ENCODE results near the gene MAF. TPM values are rescaled to one million over a fixed set of nuclear protein-coding genes. Genes with fewer than 3 reads are reported as not detected.

The MAF gene
- polyA plus RNA-seq, 1 experiment: 1.7 TPM

GRCh38 chr16:79587296-79587695 lies 13.2 kb downstream of the MAF start:
- DNase-seq (ENCODE audit: low read depth): no peak
- ChIA-PET POLR2A (no interaction called here), CTCF (interaction anchor here (0.9 kb wide), 1 partner anchor 239 kb away, joined by 3 read pairs; no protein-coding TSS in a partner anchor)
- no peaks in the 10 kb centered on the region for H3K36me3 ChIP-seq (ENCODE audit: control insufficient read depth, insufficient read depth, low read length)
- H3K27me3 ChIP-seq (ENCODE audit: control insufficient read depth, insufficient read depth, low read length): no peaks in the 10 kb centered on the region
- TF ChIP-seq CTCF (IDR thresholded peaks at IDR 0.05; ENCODE audit: insufficient read depth, low read depth, low read length): no peak
- H3K4me3 ChIP-seq (ENCODE audit: low read depth, low read length): no peak overlapping the region

GRCh38 chr16:79582789-79583188 lies 17.7 kb downstream of the MAF start:
- no peaks in the 10 kb centered on the region for H3K27me3 ChIP-seq (ENCODE audit: control insufficient read depth, insufficient read depth, low read length)
- H3K36me3 ChIP-seq (ENCODE audit: control insufficient read depth, insufficient read depth, low read length): no peaks in the 10 kb centered on the region
- no peak for TF ChIP-seq CTCF (IDR thresholded peaks at IDR 0.05; ENCODE audit: insufficient read depth, low read depth, low read length)
- ChIA-PET POLR2A (no interaction called here), CTCF (no interaction called here)
- no peak overlapping the region for H3K4me3 ChIP-seq (ENCODE audit: low read depth, low read length)
- DNase-seq (ENCODE audit: low read depth): no peak

GRCh38 chr16:79580453-79581191 lies 19.9 kb downstream of the MAF start:
- H3K4me3 ChIP-seq (ENCODE audit: low read depth, low read length): no peak overlapping the region
- no peaks in the 10 kb centered on the region for H3K27me3 ChIP-seq (ENCODE audit: control insufficient read depth, insufficient read depth, low read length)
- POLR2A ChIA-PET: no interaction called here
- CTCF ChIA-PET: no interaction called here
- no peak for TF ChIP-seq CTCF (IDR thresholded peaks at IDR 0.05; ENCODE audit: insufficient read depth, low read depth, low read length)
- no peak for DNase-seq (ENCODE audit: low read depth)
- H3K36me3 ChIP-seq (ENCODE audit: control insufficient read depth, insufficient read depth, low read length): no peaks in the 10 kb centered on the region

GRCh38 chr16:79576602-79577001 lies 23.9 kb downstream of the MAF start:
- ChIA-PET CTCF (no interaction called here), POLR2A (no interaction called here)
- Histone ChIP-seq H3K27me3 (ENCODE audit: control insufficient read depth, insufficient read depth, low read length) (no peaks in the 10 kb centered on the region), H3K36me3 (ENCODE audit: control insufficient read depth, insufficient read depth, low read length) (no peaks in the 10 kb centered on the region), H3K4me3 (ENCODE audit: low read depth, low read length) (no peak overlapping the region)
- DNase-seq (ENCODE audit: low read depth): no peak
- no peak for TF ChIP-seq CTCF (IDR thresholded peaks at IDR 0.05; ENCODE audit: insufficient read depth, low read depth, low read length)

- no peak overlapping the region for H3K4me3 ChIP-seq (ENCODE audit: low read depth, low read length)
- H3K27me3 ChIP-seq (ENCODE audit: control insufficient read depth, insufficient read depth, low read length): no peaks in the 10 kb centered on the region
- ChIA-PET CTCF (interaction anchor here (0.7 kb wide), 1 partner anchor 27 kb away, joined by 4 read pairs; the partner anchor contains the start of gene MAF), POLR2A (no interaction called here)
- no peaks in the 10 kb centered on the region for H3K36me3 ChIP-seq (ENCODE audit: control insufficient read depth, insufficient read depth, low read length)
- no peak for DNase-seq (ENCODE audit: low read depth)
- TF ChIP-seq CTCF (IDR thresholded peaks at IDR 0.05; ENCODE audit: insufficient read depth, low read depth, low read length): no peak
Observed at GRCh38 chr16:79573884-79574283, 26.7 kb downstream of the MAF start.

Data from BJ (cell line).